ENCODE measurements around the gene TRHDE. TPM values are rescaled to one million over a fixed set of nuclear protein-coding genes. Genes with fewer than 3 reads are reported as not detected.

Gene TRHDE
- total RNA-seq, 5 donors from 2014 or later (not counting 1 experiment from before 2014, with no cell fraction given), result 0.23 TPM; not detected in 4

- H3K36me3 Mint-ChIP-seq, result no peaks in the 10 kb centered on the region
- H3K27ac Mint-ChIP-seq, result no peak overlapping the region
- POLR2A ChIA-PET, result no interaction called here
- WGBS (ENCODE audit: insufficient coverage), result 20% methylated on average over 1 of the region's 1 CpG
- Histone ChIP-seq H3K27me3 (replicated peaks in 1 of 2; ENCODE audit: control insufficient read depth in 2 of 2, extremely low read depth in 1 of 2, insufficient read depth in 2 of 2, low read length in 1 of 2) (no peaks in the 10 kb centered on the region), H3K4me1 (ENCODE audit: control insufficient read depth in 1 of 2, extremely low read depth in 1 of 2, insufficient read depth in 2 of 2, low read length in 2 of 2) (no peaks in the 10 kb centered on the region), H3K4me3 (ENCODE audit: control insufficient read depth in 1 of 2, extremely low read depth in 1 of 2, low read length in 1 of 2) (no peak overlapping the region), H3K9me3 (no peaks in the 10 kb centered on the region), H3K36me3 (ENCODE audit: control insufficient read depth in 2 of 2, extremely low read depth in 1 of 2, insufficient read depth in 1 of 2, low read length in 1 of 2) (no peaks in the 10 kb centered on the region), H3K27ac (ENCODE audit: low read length) (no peak overlapping the region)
- CTCF ChIA-PET, result no interaction called here
- H3K4me3 Mint-ChIP-seq, result no peak overlapping the region
- ATAC-seq (replicated peaks in 1 of 4), result no peak
- H3K27me3 Mint-ChIP-seq, result no peaks in the 10 kb centered on the region
- no peaks in the 10 kb centered on the region for H3K4me1 Mint-ChIP-seq
- no peak for DNase-seq
- peaks cover 10 to 21% (median 17%) of the 10 kb centered on the region in 3 donors for H3K9me3 Mint-ChIP-seq
Measured at GRCh38 chr12:72540811-72541210, 268.6 kb downstream of the TRHDE start.

GRCh38 chr12:72543777-72544467 lies 271.8 kb downstream of the TRHDE start:
- no peak overlapping the region for H3K27ac Mint-ChIP-seq
- DNase-seq, result no peak
- Histone ChIP-seq H3K9me3 (no peaks in the 10 kb centered on the region), H3K27ac (ENCODE audit: low read length) (no peak overlapping the region), H3K36me3 (ENCODE audit: control insufficient read depth in 2 of 2, extremely low read depth in 1 of 2, insufficient read depth in 1 of 2, low read length in 1 of 2) (no peaks in the 10 kb centered on the region), H3K27me3 (replicated peaks in 1 of 2; ENCODE audit: control insufficient read depth in 2 of 2, extremely low read depth in 1 of 2, insufficient read depth in 2 of 2, low read length in 1 of 2) (no peaks in the 10 kb centered on the region), H3K4me3 (ENCODE audit: control insufficient read depth in 1 of 2, extremely low read depth in 1 of 2, low read length in 1 of 2) (no peak overlapping the region), H3K4me1 (ENCODE audit: control insufficient read depth in 1 of 2, extremely low read depth in 1 of 2, insufficient read depth in 2 of 2, low read length in 2 of 2) (no peaks in the 10 kb centered on the region)
- no peaks in the 10 kb centered on the region for H3K36me3 Mint-ChIP-seq
- H3K4me3 Mint-ChIP-seq, result no peak overlapping the region
- WGBS (ENCODE audit: insufficient coverage), result no CpG with 5 or more reads among the region's 2 CpGs
- ATAC-seq (replicated peaks in 1 of 4), result no peak
- H3K9me3 Mint-ChIP-seq, result peaks cover 7 to 8% (median 8%) of the 10 kb centered on the region in 3 donors
- ChIA-PET POLR2A (no interaction called here), CTCF (no interaction called here)
- H3K27me3 Mint-ChIP-seq, result no peaks in the 10 kb centered on the region
- no peaks in the 10 kb centered on the region for H3K4me1 Mint-ChIP-seq

- H3K4me3 Mint-ChIP-seq, result no peak overlapping the region
- H3K27ac Mint-ChIP-seq, result no peak overlapping the region
- no peaks in the 10 kb centered on the region for H3K4me1 Mint-ChIP-seq
Measured at GRCh38 chr12:72546106-72546505, 273.9 kb downstream of the TRHDE start.

GRCh38 chr12:72547573-72547972 lies 275.4 kb downstream of the TRHDE start:
- DNase-seq (no peak), ATAC-seq (replicated peaks in 1 of 4) (no peak)
- no peaks in the 10 kb centered on the region for H3K4me1 ChIP-seq (ENCODE audit: control insufficient read depth in 1 of 2, extremely low read depth in 1 of 2, insufficient read depth in 2 of 2, low read length in 2 of 2)
- Mint-ChIP-seq H3K27ac (no peak overlapping the region), H3K9me3 (peaks cover 4 to 16% (median 12%) of the 10 kb centered on the region in 3 donors), H3K27me3 (no peaks in the 10 kb centered on the region), H3K4me1 (no peaks in the 10 kb centered on the region), H3K4me3 (no peak overlapping the region), H3K36me3 (no peaks in the 10 kb centered on the region)
- H3K27me3 ChIP-seq (replicated peaks in 1 of 2; ENCODE audit: control insufficient read depth in 2 of 2, extremely low read depth in 1 of 2, insufficient read depth in 2 of 2, low read length in 1 of 2), result no peaks in the 10 kb centered on the region
- POLR2A ChIA-PET, result no interaction called here
- CTCF ChIA-PET, result no interaction called here
- H3K4me3 ChIP-seq (ENCODE audit: control insufficient read depth in 1 of 2, extremely low read depth in 1 of 2, low read length in 1 of 2), result no peak overlapping the region
- no peak overlapping the region for H3K27ac ChIP-seq (ENCODE audit: low read length)
- no peaks in the 10 kb centered on the region for H3K36me3 ChIP-seq (ENCODE audit: control insufficient read depth in 2 of 2, extremely low read depth in 1 of 2, insufficient read depth in 1 of 2, low read length in 1 of 2)
- no peaks in the 10 kb centered on the region for H3K9me3 ChIP-seq

More at GRCh38 chr12:72546106-72546505, 273.9 kb downstream of the TRHDE start:
- H3K9me3 Mint-ChIP-seq, result peaks cover under 1 to 6% (median 6%) of the 10 kb centered on the region in 3 donors
- 83% methylated on average over 1 of the region's 1 CpG for WGBS (ENCODE audit: insufficient coverage)
- Histone ChIP-seq H3K27ac (ENCODE audit: low read length) (no peak overlapping the region), H3K4me1 (ENCODE audit: control insufficient read depth in 1 of 2, extremely low read depth in 1 of 2, insufficient read depth in 2 of 2, low read length in 2 of 2) (no peaks in the 10 kb centered on the region), H3K4me3 (ENCODE audit: control insufficient read depth in 1 of 2, extremely low read depth in 1 of 2, low read length in 1 of 2) (no peak overlapping the region), H3K27me3 (replicated peaks in 1 of 2; ENCODE audit: control insufficient read depth in 2 of 2, extremely low read depth in 1 of 2, insufficient read depth in 2 of 2, low read length in 1 of 2) (no peaks in the 10 kb centered on the region), H3K36me3 (ENCODE audit: control insufficient read depth in 2 of 2, extremely low read depth in 1 of 2, insufficient read depth in 1 of 2, low read length in 1 of 2) (no peaks in the 10 kb centered on the region), H3K9me3 (no peaks in the 10 kb centered on the region)
- ChIA-PET CTCF (no interaction called here), POLR2A (no interaction called here)
- DNase-seq (no peak), ATAC-seq (replicated peaks in 1 of 4) (no peak)
- H3K36me3 Mint-ChIP-seq, result no peaks in the 10 kb centered on the region
- no peaks in the 10 kb centered on the region for H3K27me3 Mint-ChIP-seq

GRCh38 chr12:72549184-72549583 lies 277.0 kb downstream of the TRHDE start:
- Mint-ChIP-seq H3K4me1 (no peaks in the 10 kb centered on the region), H3K36me3 (no peaks in the 10 kb centered on the region), H3K27ac (no peak overlapping the region), H3K9me3 (peaks cover 4 to 16% (median 12%) of the 10 kb centered on the region in 3 donors), H3K27me3 (no peaks in the 10 kb centered on the region), H3K4me3 (no peak overlapping the region)
- no peaks in the 10 kb centered on the region for H3K27me3 ChIP-seq (replicated peaks in 1 of 2; ENCODE audit: control insufficient read depth in 2 of 2, extremely low read depth in 1 of 2, insufficient read depth in 2 of 2, low read length in 1 of 2)
- no CpG with 5 or more reads among the region's 1 CpG for WGBS (ENCODE audit: insufficient coverage)
- ATAC-seq (replicated peaks in 1 of 4) (no peak), DNase-seq (no peak)
- H3K27ac ChIP-seq (ENCODE audit: low read length), result no peak overlapping the region
- no peaks in the 10 kb centered on the region for H3K36me3 ChIP-seq (ENCODE audit: control insufficient read depth in 2 of 2, extremely low read depth in 1 of 2, insufficient read depth in 1 of 2, low read length in 1 of 2)
- no peaks in the 10 kb centered on the region for H3K9me3 ChIP-seq
- CTCF ChIA-PET, result no interaction called here
- POLR2A ChIA-PET, result no interaction called here
- no peaks in the 10 kb centered on the region for H3K4me1 ChIP-seq (ENCODE audit: control insufficient read depth in 1 of 2, extremely low read depth in 1 of 2, insufficient read depth in 2 of 2, low read length in 2 of 2)
- H3K4me3 ChIP-seq (ENCODE audit: control insufficient read depth in 1 of 2, extremely low read depth in 1 of 2, low read length in 1 of 2), result no peak overlapping the region

- 92% methylated on average over 2 of the region's 4 CpGs for WGBS (ENCODE audit: insufficient coverage)
- ChIA-PET CTCF (no interaction called here), POLR2A (no interaction called here)
- Mint-ChIP-seq H3K4me1 (no peaks in the 10 kb centered on the region), H3K9me3 (peaks cover 0 to 6% (median 0%) of the 10 kb centered on the region in 3 donors), H3K36me3 (no peaks in the 10 kb centered on the region), H3K4me3 (no peak overlapping the region), H3K27me3 (no peaks in the 10 kb centered on the region), H3K27ac (no peak overlapping the region)
- DNase-seq (no peak), ATAC-seq (replicated peaks in 1 of 4) (no peak)
- Histone ChIP-seq H3K9me3 (no peaks in the 10 kb centered on the region), H3K27ac (ENCODE audit: low read length) (no peak overlapping the region), H3K4me3 (ENCODE audit: control insufficient read depth in 1 of 2, extremely low read depth in 1 of 2, low read length in 1 of 2) (no peak overlapping the region), H3K4me1 (ENCODE audit: control insufficient read depth in 1 of 2, extremely low read depth in 1 of 2, insufficient read depth in 2 of 2, low read length in 2 of 2) (no peaks in the 10 kb centered on the region), H3K27me3 (replicated peaks in 1 of 2; ENCODE audit: control insufficient read depth in 2 of 2, extremely low read depth in 1 of 2, insufficient read depth in 2 of 2, low read length in 1 of 2) (no peaks in the 10 kb centered on the region), H3K36me3 (ENCODE audit: control insufficient read depth in 2 of 2, extremely low read depth in 1 of 2, insufficient read depth in 1 of 2, low read length in 1 of 2) (no peaks in the 10 kb centered on the region)
Measured at GRCh38 chr12:72560003-72560769, 288.0 kb downstream of the TRHDE start.

Data from T-cell (primary cell).